NCI-H2171 (cell line): ENCODE measurements around the gene MRPS18A.
A peak's percentile ranks its signal among the peaks of the same experiment; 100 is the strongest.
"Not testable (repeated sequence)": the region's sequence is repeated elsewhere in the genome, so short reads cannot be mapped to it uniquely, and the experiment has no call there.

ENCODE experiments used
- DNase-seq: peaks from one replicate; lab custom pipeline; 2025; lab: John Stamatoyannopoulos, UW

Gene MRPS18A

GRCh38 chr6:43670623-43670986 lies 17.0 kb downstream of the MRPS18A start:
- no peak for DNase-seq

- no peak for DNase-seq
These were observed 17.5 kb downstream of the MRPS18A start for GRCh38 chr6:43669922-43670622.

- no peak for DNase-seq
These were observed 18.3 kb downstream of the MRPS18A start for GRCh38 chr6:43669050-43669921.

DNA sequence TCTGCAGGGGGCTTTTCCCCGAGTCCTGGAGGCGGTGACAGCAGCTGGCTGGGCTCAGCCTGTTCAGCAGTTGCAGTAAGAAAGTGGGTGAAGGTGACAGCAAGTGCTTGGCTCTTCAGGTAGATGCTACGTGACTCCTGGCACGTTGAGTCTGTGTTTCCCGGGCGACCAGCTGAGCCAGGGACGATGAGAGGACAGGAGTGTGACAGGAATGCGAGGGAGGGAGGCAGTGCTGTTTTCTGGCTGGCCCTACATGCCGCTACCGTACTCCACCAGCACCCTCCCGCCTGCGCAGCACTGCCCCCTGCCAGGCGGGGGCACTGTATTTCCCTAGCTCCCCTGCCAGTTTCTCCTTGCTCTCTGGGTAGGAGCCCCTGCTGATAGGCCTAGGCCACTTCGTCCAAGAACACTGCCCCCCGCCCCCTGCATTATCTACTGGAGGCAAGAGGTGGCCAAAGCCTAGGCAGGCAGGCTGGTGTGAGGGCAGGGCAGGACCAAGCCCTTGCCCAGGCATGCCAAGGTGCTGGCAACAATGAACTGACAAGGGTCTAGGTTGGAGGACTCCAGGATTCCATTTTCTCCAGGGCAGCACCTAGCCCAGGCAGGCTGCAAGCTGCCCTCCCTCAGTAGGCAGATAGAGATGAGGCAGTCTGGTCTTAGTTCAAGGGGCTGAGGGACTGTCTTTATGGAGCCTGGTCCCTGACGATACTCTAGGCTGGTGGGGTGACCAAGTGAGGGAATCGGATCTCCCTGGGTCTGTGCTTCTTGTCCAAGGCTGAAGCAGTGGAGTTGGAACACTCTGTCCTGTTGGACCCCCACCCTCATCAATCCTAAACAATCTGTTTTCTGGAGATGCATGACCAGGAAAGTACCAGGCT lies 19.2 kb downstream of the MRPS18A start:
- DNase-seq, result peak; percentile 55

DNA sequence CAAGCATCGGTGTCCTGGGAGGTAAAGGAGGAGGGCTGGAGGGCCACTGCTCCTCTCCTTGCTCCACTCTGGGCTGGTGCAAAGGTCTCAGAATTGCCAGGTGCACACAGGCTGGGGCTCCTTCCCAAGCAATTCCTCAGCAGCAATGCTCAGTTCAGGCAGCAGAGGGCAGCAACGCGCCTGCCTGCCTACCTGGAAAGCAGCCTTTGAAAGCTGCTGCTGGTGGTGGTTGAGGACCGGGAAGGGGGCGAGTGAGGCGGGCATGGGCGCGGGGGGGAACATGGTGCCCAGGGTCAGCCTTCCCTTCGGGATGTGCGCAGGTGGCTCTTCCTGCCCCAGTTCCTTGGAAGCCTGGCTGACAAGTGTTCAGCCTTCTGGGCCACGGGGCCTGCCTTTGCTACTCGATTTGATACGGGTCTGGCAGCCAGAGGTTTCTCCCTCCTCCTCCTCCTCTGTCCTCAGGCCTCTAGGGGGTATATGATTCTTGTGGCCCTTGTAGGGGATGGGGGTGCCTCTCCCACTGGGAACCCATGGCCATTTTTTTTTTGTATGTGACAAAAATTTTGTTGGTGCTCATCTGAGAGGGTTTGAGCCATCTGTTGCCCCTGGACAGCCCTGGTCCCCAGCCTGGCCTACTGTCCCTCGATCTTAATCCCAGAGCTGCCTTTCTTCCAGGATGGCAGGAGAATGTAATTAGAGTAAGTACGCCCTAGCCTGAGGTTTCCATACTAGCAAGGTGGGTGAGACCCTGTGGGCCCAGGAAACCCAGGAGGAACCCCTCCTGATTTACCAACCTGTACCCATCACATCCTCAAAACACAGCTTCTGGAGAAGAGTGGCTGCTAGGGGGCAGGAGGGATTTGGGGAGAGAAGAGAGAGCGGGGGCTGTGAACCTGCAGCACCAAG lies 20.1 kb downstream of the MRPS18A start:
- DNase-seq, result peak; percentile 7

DNA sequence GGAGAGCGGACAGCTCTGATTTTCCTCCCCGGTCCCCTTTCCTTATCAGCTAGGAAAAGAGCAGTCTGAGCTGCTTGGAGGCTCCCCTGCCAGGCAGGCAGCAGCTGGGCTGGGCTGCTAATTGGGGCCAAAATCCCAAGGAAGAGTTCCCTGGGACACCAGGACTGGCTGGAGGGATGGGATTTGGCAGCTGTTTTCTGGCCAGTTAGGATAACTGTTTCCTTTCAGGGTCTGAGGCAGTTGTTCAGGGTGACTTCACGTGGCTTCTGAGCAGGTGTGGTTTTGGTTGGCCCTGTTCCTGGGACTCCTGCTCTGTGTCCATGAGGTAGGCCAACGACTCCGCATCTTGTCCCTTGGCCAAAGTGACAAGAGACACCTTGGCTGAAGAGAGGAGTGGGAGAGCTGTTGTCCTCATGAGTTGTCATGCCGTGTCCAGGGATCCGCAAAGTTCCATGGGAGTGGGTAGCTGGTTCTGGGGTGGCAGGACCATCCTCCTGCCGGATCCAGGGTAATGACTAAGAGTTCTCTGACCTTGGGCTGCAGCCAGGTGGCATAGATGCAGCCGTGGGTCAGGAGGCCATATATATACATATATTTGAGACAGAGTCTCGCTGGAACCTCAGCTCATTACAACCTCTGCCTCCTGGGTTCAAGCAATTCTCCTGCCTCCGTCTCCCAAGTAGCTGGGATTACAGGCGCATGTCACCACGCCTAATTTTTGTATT lies 21.2 kb downstream of the MRPS18A start:
- no peak for DNase-seq

DNA sequence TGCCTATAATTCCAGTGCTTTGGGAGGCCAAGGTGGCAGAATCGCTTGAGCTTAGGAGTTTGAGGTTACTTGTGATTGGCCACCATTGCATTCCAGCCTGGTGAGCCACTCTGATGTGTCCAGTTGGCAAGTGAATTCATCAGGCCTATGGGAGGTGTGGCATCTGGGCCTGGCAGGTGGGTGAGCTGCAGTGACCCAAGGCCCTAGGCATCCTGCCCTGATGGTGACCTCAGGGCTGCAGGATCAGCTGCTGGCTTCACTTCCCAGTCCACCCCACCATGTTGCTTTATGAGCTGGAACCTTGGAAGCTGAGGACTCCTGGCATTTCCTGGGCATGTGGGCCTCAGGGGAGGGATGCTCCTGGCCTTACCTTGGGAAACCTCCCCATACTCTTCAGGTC lies 22.2 kb downstream of the MRPS18A start:
- no peak for DNase-seq

- DNase-seq, result not testable (repeated sequence)
These were observed 24.6 kb downstream of the MRPS18A start for GRCh38 chr6:43662948-43663347.

DNA sequence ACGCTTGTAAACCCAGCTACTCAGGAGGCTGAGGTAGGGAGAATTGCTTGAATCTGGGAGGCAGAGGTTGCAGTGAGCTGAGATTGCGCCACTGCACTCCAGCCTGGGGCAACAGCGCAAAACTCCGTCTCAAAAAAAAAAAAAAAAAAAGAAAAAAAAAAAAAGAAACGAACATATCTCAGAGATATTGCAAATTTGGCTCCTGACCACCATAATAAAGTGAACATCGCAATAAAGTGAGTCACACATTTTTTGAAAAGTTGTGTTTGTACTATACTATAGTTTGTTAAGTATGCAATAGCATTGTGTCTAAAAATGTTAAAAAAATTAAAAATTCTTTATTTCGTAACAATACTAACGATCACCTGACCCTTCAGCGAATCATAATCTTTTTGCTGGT lies 29.4 kb downstream of the MRPS18A start:
- no peak for DNase-seq

DNA sequence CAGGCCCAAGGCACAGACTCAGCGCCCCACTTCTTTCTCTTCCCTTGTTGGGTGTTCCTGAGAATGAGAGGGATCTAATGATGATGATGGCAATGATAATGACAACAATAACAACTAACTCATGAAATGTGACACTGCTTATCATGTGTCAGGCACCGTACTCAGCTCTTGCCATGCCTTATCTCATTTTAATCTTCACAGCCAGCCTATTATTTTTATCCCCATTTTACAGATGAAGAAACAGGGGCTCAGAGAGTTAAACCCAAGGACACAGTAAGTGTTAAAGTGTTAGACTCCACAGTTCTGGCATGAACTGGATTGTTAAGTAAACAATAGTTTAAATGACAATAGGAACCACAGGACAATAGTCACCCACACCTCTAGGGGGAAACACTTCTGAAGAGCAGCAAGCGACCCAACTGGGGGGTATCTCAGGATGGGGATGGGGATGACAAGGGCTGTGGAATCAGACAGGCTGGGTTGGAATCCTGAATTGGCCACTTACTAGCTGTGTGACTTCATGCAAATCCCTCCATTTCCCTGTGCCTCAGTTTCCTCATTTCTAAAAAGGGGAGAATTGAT lies 30.3 kb downstream of the MRPS18A start:
- DNase-seq, result no peak

DNA sequence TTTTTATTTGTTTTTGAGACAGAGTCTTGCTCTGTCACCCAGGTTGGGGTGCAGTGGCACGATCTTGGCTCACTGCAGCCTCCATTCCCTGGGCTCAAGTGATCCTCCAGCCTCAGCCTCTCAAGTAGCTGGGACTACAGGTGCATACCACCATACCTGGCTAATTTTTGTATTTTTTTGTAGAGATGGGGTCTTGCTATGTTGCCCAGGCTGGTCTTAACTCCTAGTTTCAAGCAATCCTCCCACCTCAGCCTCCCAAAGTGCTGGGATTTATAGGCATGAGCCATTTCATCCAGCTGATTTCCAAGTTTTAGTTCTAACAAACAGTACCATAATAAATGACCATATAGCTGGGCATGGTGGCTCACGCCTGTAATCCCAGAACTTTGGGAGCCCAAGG lies 34.8 kb downstream of the MRPS18A start:
- not testable (repeated sequence) for DNase-seq

GRCh38 chr6:43648248-43648647 lies 39.3 kb downstream of the MRPS18A start:
- DNase-seq, result no peak

- no peak for DNase-seq
These were observed 40.0 kb downstream of the MRPS18A start for GRCh38 chr6:43647613-43648012.

DNA sequence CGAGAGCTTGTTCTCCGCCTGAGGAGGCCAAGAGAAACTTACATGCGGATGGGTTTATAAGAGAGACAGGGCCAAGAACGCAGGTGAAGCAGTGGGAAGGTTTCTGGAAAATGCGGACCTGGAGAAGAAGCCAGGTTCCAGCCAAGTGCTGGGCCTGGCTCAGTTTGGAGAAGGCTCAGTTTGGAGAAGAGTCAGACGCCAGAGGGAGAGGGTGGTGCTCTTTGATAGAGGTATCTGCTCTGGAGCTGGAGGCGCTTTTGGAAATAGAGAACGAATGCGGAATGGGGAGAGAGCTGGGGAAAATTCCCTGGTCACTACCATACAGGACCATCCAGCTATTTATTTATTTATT lies 42.0 kb downstream of the MRPS18A start:
- DNase-seq, result no peak

- no peak for DNase-seq
These were observed 42.5 kb downstream of the MRPS18A start, which contains the start of gene RSPH9 for GRCh38 chr6:43644940-43645612. TSS of gene RSPH9 (plus strand) at chr6:43645036. CDS start at chr6:43645099, 63 bp downstream.

GRCh38 chr6:43639984-43640800 lies 47.4 kb downstream of the MRPS18A start:
- DNase-seq, result no peak

DNA sequence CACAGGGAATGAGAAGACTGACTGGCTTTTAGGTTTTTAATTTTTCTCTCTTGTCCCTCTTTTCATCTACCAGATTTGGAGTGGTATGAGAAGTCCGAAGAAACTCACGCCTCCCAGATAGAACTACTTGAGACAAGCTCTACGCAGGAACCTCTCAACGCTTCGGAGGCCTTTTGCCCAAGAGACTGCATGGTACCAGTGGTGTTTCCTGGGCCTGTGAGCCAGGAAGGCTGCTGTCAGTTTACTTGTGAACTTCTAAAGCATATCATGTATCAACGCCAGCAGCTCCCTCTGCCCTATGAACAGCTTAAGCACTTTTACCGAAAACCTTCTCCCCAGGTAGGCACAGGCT lies 51.3 kb downstream of the MRPS18A start:
- DNase-seq, result no peak

DNA sequence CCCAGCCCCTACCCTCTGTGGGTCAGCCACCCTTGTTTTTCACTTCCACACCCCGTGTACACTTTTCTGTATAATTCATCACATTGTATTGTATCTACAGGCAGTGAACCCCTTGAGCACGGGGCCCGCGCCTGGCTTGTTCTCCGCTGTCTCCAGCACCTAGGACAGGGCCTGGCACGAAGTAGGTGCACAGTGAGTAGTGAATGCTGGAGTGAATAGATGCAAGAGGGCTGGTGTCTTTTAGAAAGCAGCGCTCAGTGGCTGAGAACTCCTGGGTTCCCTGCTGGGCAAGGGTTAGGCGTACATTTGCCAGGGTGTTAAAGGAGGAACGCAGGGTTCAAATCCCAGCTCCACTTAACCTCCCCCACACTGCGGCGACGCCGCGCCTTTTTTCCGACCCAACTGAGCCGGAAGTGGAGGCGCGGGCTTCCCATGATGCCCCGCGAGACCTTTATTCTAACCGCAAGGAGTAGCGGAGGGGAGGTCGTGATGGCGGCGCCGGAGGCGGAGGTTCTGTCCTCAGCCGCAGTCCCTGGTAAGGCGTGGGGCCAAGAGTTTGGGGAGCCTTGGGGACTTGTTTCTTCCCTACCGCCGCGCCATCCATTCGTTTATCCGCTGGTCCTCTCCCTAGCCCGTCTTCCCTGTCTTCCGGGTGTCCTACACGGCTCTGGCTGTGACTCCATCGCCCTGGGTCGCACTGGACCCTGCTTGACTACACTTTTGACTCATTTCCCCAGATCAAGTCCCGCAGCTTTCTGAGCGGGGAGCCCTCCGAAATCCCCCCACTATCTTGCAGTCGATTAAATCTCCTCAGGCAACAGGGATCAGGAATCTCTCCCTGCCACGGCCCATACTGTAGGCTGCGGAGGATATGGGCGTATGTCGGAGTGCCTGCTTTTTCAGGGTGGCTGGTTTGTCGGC lies 51.9 kb downstream of the MRPS18A start, which contains the start of gene MAD2L1BP:
MAD2L1BP (plus strand) TSS at position 454 of the 921 bp plus-strand sequence; CDS start at position 490, 36 bp downstream.
- peak; percentile 87 for DNase-seq
